Activated B cell treated with CpG ODN at 0.5 μM for 24 hours (primary cell): Measurements from ENCODE around the gene RSPH10B. TPM values are rescaled to one million over a fixed set of nuclear protein-coding genes. Genes with fewer than 3 reads are reported as not detected.

Experiments used
- total RNA-seq: library from RNA; stranded (reverse); gene quantifications from 2 replicates; pipeline ENCODE4 v1.2.3, GENCODE V29; 2022

The RSPH10B gene
- total RNA-seq, 1 donor from 2014 or later = not detected

Other genes with a start within 250 kb of the RSPH10B start
- gene RNF216, start 189.0 kb downstream of the RSPH10B start, total RNA-seq = 49.4 and 58.4 TPM in 2 replicates
- gene OCM, start 89.9 kb downstream of the RSPH10B start, total RNA-seq = not detected in 2 replicates
- 81.7 and 85.3 TPM in 2 replicates for gene CCZ1, start 72.0 kb downstream of the RSPH10B start, total RNA-seq
- gene PMS2, start 38.4 kb upstream of the RSPH10B start, total RNA-seq = 16.0 and 25.7 TPM in 2 replicates
- 37.1 and 37.8 TPM in 2 replicates for gene AIMP2, start 38.6 kb upstream of the RSPH10B start, total RNA-seq
- not detected in 2 replicates for gene ANKRD61, start 60.7 kb upstream of the RSPH10B start, total RNA-seq
- 82.0 and 85.7 TPM in 2 replicates for gene EIF2AK1, start 88.5 kb upstream of the RSPH10B start, total RNA-seq
- 10.4 and 13.3 TPM in 2 replicates for gene USP42, start 134.3 kb upstream of the RSPH10B start, total RNA-seq